ENCODE measurements around the gene NEDD4.

The NEDD4 gene

GRCh38 chr15:55989383-55989782 lies 4.0 kb downstream of the NEDD4 start:
- Histone ChIP-seq H3K9ac (no peak overlapping the region), H3K36me3 (ENCODE audit: insufficient read depth) (no peaks in the 10 kb centered on the region), H3K79me2 (ENCODE audit: insufficient read depth, low read depth) (no peaks in the 10 kb centered on the region), H3K4me2 (no peak overlapping the region), H3K27ac (no peak overlapping the region), H3K27me3 (ENCODE audit: insufficient read depth, low read depth) (no peaks in the 10 kb centered on the region), H4K20me1 (ENCODE audit: insufficient read depth) (no peaks in the 10 kb centered on the region), H2AFZ (ENCODE audit: low read depth) (no peak overlapping the region), H3K4me3 (IDR thresholded peaks at IDR 0.05; ENCODE audit: insufficient read depth, low read depth, low read length) (no peak overlapping the region), H3K4me1 (ENCODE audit: low read depth, poor library complexity, severe bottlenecking) (peaks cover 10% of the 10 kb centered on the region)
- TF ChIP-seq CTCF (conservative IDR thresholded peaks at IDR 0.05; ENCODE audit: low read depth, low read length): no peak

GRCh38 chr15:55981582-55982249 lies 11.7 kb downstream of the NEDD4 start:
- no peak overlapping the region for H2AFZ ChIP-seq (ENCODE audit: low read depth)
- no peaks in the 10 kb centered on the region for H3K27me3 ChIP-seq (ENCODE audit: insufficient read depth, low read depth)
- TF ChIP-seq CTCF (conservative IDR thresholded peaks at IDR 0.05; ENCODE audit: low read depth, low read length): no peak
- no peak overlapping the region for H3K9ac ChIP-seq
- H3K4me2 ChIP-seq: no peak overlapping the region
- no peaks in the 10 kb centered on the region for H3K4me1 ChIP-seq (ENCODE audit: low read depth, poor library complexity, severe bottlenecking)
- no peak overlapping the region for H3K27ac ChIP-seq
- H3K4me3 ChIP-seq (IDR thresholded peaks at IDR 0.05; ENCODE audit: insufficient read depth, low read depth, low read length): no peak overlapping the region
- no peaks in the 10 kb centered on the region for H4K20me1 ChIP-seq (ENCODE audit: insufficient read depth)
- no peaks in the 10 kb centered on the region for H3K36me3 ChIP-seq (ENCODE audit: insufficient read depth)
- no peaks in the 10 kb centered on the region for H3K79me2 ChIP-seq (ENCODE audit: insufficient read depth, low read depth)

- Histone ChIP-seq H3K4me1 (ENCODE audit: low read depth, poor library complexity, severe bottlenecking) (no peaks in the 10 kb centered on the region), H2AFZ (ENCODE audit: low read depth) (no peak overlapping the region), H3K79me2 (ENCODE audit: insufficient read depth, low read depth) (no peaks in the 10 kb centered on the region), H3K36me3 (ENCODE audit: insufficient read depth) (no peaks in the 10 kb centered on the region), H3K4me2 (no peak overlapping the region), H3K27me3 (ENCODE audit: insufficient read depth, low read depth) (no peaks in the 10 kb centered on the region), H3K27ac (no peak overlapping the region), H3K4me3 (IDR thresholded peaks at IDR 0.05; ENCODE audit: insufficient read depth, low read depth, low read length) (no peak overlapping the region), H4K20me1 (ENCODE audit: insufficient read depth) (no peaks in the 10 kb centered on the region), H3K9ac (no peak overlapping the region)
- no peak for TF ChIP-seq CTCF (conservative IDR thresholded peaks at IDR 0.05; ENCODE audit: low read depth, low read length)
Measured at GRCh38 chr15:55980511-55980910, 12.9 kb downstream of the NEDD4 start.

- H4K20me1 ChIP-seq (ENCODE audit: insufficient read depth): no peaks in the 10 kb centered on the region
- no peak for TF ChIP-seq CTCF (conservative IDR thresholded peaks at IDR 0.05; ENCODE audit: low read depth, low read length)
- no peaks in the 10 kb centered on the region for H3K36me3 ChIP-seq (ENCODE audit: insufficient read depth)
- no peaks in the 10 kb centered on the region for H3K79me2 ChIP-seq (ENCODE audit: insufficient read depth, low read depth)
- no peak overlapping the region for H3K27ac ChIP-seq
- no peaks in the 10 kb centered on the region for H3K4me1 ChIP-seq (ENCODE audit: low read depth, poor library complexity, severe bottlenecking)
- H3K4me2 ChIP-seq: no peak overlapping the region
- no peak overlapping the region for H2AFZ ChIP-seq (ENCODE audit: low read depth)
- H3K4me3 ChIP-seq (IDR thresholded peaks at IDR 0.05; ENCODE audit: insufficient read depth, low read depth, low read length): no peak overlapping the region
- no peaks in the 10 kb centered on the region for H3K27me3 ChIP-seq (ENCODE audit: insufficient read depth, low read depth)
- H3K9ac ChIP-seq: no peak overlapping the region
Measured at GRCh38 chr15:55977231-55977630, 16.2 kb downstream of the NEDD4 start.
